Astrocyte of the cerebellum (primary cell): ENCODE data around the gene CENPV.
A peak's percentile ranks its signal among the peaks of the same experiment; 100 is the strongest.
"Not testable (repeated sequence)": the region's sequence is repeated elsewhere in the genome, so short reads cannot be mapped to it uniquely, and the experiment has no call there.

Experiments used
- DNase-seq: peaks from one replicate; pipeline ENCODE4 v3.0.0-alpha.2; 2011; ENCODE audit warnings: low read depth
- H3K4me3 ChIP-seq: 2 replicates; pipeline ENCODE4 v1.5.1; 2011; ENCODE audit warnings: mild to moderate bottlenecking, low read depth, low read length, moderate library complexity
- in situ Hi-C: cut with HindIII; loops from 2 replicates; pipeline ENCODE4 v1.10.0; 2017; ENCODE audit warnings: low sequenced_read_pairs
- TF ChIP-seq, protein P1 (sequence below): IDR thresholded peaks from 2 replicates; pipeline ENCODE4 v1.5.1; 2012; ENCODE audit warnings: low read length, low read depth, moderate library complexity, mild to moderate bottlenecking; ENCODE audit errors: missing control alignments

Gene CENPV

DNA sequence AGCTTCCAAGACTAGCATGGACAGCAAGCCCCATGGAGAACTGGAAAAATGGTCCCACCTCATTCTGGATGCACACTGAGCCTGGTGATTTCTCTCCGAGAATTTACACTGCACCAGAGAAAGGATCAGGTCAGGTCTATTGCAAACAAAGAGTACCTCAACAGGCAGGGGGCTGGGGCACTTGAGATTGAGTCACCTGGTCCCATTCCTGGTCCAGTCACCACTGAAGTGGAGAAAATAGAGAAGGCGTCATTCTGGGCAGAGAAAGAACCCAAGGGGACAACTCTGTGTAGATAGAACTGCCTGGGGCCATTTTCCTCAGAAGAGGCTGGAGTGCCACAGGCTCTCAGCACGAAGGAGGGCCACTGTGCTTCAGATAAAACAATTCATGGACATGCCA, 38.4 kb downstream of the CENPV start:
- in situ Hi-C loops, result no loop called here
- TF ChIP-seq, protein P1, sequence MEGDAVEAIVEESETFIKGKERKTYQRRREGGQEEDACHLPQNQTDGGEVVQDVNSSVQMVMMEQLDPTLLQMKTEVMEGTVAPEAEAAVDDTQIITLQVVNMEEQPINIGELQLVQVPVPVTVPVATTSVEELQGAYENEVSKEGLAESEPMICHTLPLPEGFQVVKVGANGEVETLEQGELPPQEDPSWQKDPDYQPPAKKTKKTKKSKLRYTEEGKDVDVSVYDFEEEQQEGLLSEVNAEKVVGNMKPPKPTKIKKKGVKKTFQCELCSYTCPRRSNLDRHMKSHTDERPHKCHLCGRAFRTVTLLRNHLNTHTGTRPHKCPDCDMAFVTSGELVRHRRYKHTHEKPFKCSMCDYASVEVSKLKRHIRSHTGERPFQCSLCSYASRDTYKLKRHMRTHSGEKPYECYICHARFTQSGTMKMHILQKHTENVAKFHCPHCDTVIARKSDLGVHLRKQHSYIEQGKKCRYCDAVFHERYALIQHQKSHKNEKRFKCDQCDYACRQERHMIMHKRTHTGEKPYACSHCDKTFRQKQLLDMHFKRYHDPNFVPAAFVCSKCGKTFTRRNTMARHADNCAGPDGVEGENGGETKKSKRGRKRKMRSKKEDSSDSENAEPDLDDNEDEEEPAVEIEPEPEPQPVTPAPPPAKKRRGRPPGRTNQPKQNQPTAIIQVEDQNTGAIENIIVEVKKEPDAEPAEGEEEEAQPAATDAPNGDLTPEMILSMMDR, result no peak
- H3K4me3 ChIP-seq, result no peak overlapping the region
- no peak for DNase-seq

DNA sequence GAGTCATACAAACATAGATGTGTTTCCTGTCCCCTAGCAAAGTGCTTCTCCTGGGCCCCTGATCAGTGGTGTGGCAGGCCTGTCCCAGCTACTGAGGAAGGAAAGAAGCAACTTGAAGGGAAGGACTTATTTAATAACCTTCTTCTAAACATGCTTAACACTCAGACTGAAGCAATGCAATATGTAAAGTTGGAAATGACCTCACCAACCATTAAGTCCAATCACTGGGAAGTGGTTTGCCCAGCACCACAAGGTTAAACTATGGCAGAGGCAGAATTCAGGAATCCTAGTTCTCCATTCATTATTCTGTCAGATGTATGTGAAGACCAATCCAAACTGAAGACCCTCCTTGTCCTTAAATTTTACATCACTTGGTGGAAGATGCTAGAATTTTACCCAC, 39.1 kb downstream of the CENPV start:
- in situ Hi-C loops, result no loop called here
- no peak overlapping the region for H3K4me3 ChIP-seq
- TF ChIP-seq, protein P1, result no peak
- no peak for DNase-seq

GRCh38 chr17:16313139-16314090, 39.9 kb downstream of the CENPV start:
- TF ChIP-seq, protein P1, result no peak
- in situ Hi-C loops, result no loop called here
- no peak overlapping the region for H3K4me3 ChIP-seq
- peak; percentile 53 for DNase-seq

DNA sequence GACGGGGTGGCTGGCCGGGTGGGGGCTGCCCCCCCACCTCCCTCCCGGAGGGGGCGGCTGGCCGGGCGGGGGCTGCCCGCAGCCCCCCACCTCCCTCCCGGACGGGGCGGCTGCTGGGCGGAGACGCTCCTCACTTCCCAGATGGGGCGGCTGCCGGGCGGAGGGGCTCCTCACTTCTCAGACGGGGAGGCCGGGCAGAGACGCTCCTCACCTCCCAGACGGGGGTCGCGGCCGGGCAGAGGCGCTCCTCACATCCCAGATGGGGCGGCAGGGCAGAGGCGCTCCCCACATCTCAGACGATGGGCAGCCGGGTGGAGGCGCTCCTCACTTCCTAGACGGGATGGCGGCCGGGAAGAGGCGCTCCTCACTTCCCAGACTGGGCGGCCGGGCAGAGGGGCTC, 41.2 kb downstream of the CENPV start:
- DNase-seq, in situ Hi-C loops: not testable (repeated sequence)

GRCh38 chr17:16306211-16306610, 47.1 kb downstream of the CENPV start:
- no peak for DNase-seq
- in situ Hi-C loops, result no loop called here
- no peak overlapping the region for H3K4me3 ChIP-seq
- TF ChIP-seq, protein P1, result no peak

More for the DNA sequence above, 41.2 kb downstream of the CENPV start:
- not testable (repeated sequence) for H3K4me3 ChIP-seq

- TF ChIP-seq, protein P1, result peak; percentile 76
- no peak for DNase-seq
- in situ Hi-C loops, result no loop called here
- no peak overlapping the region for H3K4me3 ChIP-seq
Measured at GRCh38 chr17:16304830-16305229, 48.4 kb downstream of the CENPV start.

DNA sequence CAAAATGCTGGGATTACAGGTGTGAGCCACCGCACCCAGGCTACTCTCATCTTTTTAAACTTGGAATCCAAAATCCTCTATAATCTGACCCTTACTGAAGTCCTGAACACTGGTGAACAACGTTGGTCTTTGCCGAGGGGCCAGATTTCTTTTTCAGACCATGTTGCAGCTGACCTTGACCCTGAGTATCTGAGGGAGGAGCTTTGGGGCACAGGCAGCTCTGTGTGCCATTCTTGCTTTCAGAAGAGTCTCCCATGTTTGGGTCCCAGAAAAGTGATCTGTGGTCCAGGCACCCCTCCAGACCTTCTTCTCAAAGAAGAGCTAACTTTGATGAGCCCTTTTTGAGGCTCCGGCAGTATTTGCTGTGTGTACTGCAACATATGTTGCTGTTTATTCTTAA, 50.4 kb downstream of the CENPV start:
- TF ChIP-seq, protein P1, result no peak
- in situ Hi-C loops, result no loop called here
- no peak overlapping the region for H3K4me3 ChIP-seq
- no peak for DNase-seq
